ENCODE data around the gene DTD1.

Gene DTD1

DNA sequence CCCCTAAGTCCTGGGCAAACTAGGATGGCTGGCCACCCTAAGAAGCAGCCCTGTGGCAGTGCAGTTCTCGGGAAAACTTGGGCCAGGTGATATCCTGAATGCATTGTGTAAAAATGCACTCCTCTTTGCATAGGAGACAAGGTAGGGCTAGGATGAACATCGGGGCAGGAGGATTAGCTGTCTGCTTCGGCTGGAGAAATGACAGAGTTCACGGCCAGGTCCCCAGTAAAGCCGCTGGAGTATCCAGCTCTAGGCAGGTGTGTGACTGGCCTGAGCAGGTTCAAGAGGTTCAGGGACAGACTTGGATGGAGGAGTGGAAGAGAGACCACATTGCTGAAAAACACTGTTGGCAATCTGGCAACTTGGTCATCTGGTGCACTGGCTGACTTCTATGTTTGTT, 26.4 kb downstream of the DTD1 start:
- H3K4me3 ChIP-seq (ENCODE audit: low read length, poor library complexity, severe bottlenecking): no peak overlapping the region
- no peaks in the 10 kb centered on the region for H3F3A ChIP-seq (ENCODE audit: low read depth)
- TF ChIP-seq, protein P1, sequence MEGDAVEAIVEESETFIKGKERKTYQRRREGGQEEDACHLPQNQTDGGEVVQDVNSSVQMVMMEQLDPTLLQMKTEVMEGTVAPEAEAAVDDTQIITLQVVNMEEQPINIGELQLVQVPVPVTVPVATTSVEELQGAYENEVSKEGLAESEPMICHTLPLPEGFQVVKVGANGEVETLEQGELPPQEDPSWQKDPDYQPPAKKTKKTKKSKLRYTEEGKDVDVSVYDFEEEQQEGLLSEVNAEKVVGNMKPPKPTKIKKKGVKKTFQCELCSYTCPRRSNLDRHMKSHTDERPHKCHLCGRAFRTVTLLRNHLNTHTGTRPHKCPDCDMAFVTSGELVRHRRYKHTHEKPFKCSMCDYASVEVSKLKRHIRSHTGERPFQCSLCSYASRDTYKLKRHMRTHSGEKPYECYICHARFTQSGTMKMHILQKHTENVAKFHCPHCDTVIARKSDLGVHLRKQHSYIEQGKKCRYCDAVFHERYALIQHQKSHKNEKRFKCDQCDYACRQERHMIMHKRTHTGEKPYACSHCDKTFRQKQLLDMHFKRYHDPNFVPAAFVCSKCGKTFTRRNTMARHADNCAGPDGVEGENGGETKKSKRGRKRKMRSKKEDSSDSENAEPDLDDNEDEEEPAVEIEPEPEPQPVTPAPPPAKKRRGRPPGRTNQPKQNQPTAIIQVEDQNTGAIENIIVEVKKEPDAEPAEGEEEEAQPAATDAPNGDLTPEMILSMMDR (conservative IDR thresholded peaks at IDR 0.05; ENCODE audit: low read length): no peak
- TF ChIP-seq EZH2phosphoT487 (IDR thresholded peaks at IDR 0.05; ENCODE audit: borderline replicate concordance): no peak
- no peaks in the 10 kb centered on the region for H4K20me1 ChIP-seq (ENCODE audit: insufficient read depth, low read length, poor library complexity, severe bottlenecking)
- H3K36me3 ChIP-seq (ENCODE audit: insufficient read depth, low read length): no peaks in the 10 kb centered on the region
- no peaks in the 10 kb centered on the region for H3K9me3 ChIP-seq (ENCODE audit: insufficient read depth, low read depth, low read length)
- no peaks in the 10 kb centered on the region for H3K79me2 ChIP-seq (ENCODE audit: insufficient read depth, low read length)
- no peaks in the 10 kb centered on the region for H3K4me1 ChIP-seq (ENCODE audit: insufficient read depth, low read length, poor library complexity, severe bottlenecking)
- no peaks in the 10 kb centered on the region for H3K9me2 ChIP-seq (replicated peaks; ENCODE audit: low read depth, low read length)
- no peaks in the 10 kb centered on the region for H3K27me3 ChIP-seq (ENCODE audit: insufficient read depth, low read length, poor library complexity, severe bottlenecking)
- H3K9ac ChIP-seq (ENCODE audit: low read depth, low read length, poor library complexity, severe bottlenecking): no peak overlapping the region
- no peak overlapping the region for H2AFZ ChIP-seq (ENCODE audit: low read length)
- H3K4me2 ChIP-seq (ENCODE audit: low read depth, low read length, poor library complexity, severe bottlenecking): no peak overlapping the region

DNA sequence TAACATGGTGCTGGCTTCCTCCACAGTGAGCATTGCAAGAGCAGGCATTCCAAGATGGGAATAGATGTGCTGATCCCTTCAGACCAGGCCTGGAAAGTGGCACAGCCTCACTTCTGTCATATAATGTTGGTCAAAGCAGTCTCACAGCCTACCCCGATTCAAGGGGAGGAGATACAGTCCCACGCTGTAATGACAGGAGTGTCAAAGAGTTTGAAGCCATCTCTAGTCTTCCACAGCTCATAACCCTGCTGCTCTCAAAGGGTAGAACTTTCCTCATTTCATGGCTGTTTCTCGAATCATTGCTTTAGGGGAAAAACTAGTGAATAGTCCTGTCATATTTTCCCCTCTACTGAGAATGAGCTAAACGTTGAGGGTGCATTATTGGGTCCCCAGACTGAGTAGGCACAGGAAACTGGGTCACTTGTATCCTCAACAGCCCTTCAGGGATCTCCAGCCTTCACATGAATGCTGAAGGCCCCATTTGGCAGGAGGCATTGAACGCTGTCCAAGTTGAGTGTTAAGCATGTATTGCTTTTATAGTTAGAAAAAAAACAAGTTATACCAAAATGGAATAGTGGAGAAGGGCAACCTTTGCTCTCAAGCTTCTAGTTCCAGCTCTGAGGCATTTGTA, 27.3 kb downstream of the DTD1 start:
- no peaks in the 10 kb centered on the region for H4K20me1 ChIP-seq (ENCODE audit: insufficient read depth, low read length, poor library complexity, severe bottlenecking)
- H3K4me1 ChIP-seq (ENCODE audit: insufficient read depth, low read length, poor library complexity, severe bottlenecking): no peaks in the 10 kb centered on the region
- no peaks in the 10 kb centered on the region for H3F3A ChIP-seq (ENCODE audit: low read depth)
- TF ChIP-seq, protein P1 (conservative IDR thresholded peaks at IDR 0.05; ENCODE audit: low read length): no peak
- TF ChIP-seq EZH2phosphoT487 (IDR thresholded peaks at IDR 0.05; ENCODE audit: borderline replicate concordance): no peak
- no peak overlapping the region for H2AFZ ChIP-seq (ENCODE audit: low read length)
- no peaks in the 10 kb centered on the region for H3K9me2 ChIP-seq (replicated peaks; ENCODE audit: low read depth, low read length)
- no peak overlapping the region for H3K4me2 ChIP-seq (ENCODE audit: low read depth, low read length, poor library complexity, severe bottlenecking)
- H3K27me3 ChIP-seq (ENCODE audit: insufficient read depth, low read length, poor library complexity, severe bottlenecking): no peaks in the 10 kb centered on the region
- no peak overlapping the region for H3K9ac ChIP-seq (ENCODE audit: low read depth, low read length, poor library complexity, severe bottlenecking)
- no peaks in the 10 kb centered on the region for H3K9me3 ChIP-seq (ENCODE audit: insufficient read depth, low read depth, low read length)
- H3K79me2 ChIP-seq (ENCODE audit: insufficient read depth, low read length): no peaks in the 10 kb centered on the region
- H3K36me3 ChIP-seq (ENCODE audit: insufficient read depth, low read length): no peaks in the 10 kb centered on the region
- no peak overlapping the region for H3K4me3 ChIP-seq (ENCODE audit: low read length, poor library complexity, severe bottlenecking)

DNA sequence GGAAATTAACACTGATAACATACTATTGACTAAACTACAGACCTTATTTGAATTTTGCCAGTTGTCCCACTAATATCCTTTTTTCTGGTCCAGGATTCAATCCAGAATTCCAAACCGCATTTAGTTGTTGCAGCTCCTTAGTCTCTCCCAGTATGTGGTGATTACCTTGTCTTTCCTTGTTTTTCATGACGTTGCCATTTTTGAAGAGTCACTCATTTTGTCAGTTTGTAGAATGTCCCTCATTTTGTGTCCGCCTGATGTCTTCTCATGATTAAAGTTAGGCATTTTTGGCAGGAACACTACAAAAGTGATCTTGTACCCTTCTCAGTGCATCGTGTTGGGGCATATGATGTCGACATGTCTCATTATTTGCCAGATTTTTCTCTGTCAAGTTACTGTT, 33.1 kb downstream of the DTD1 start:
- no peaks in the 10 kb centered on the region for H3K27me3 ChIP-seq (ENCODE audit: insufficient read depth, low read length, poor library complexity, severe bottlenecking)
- H3K4me1 ChIP-seq (ENCODE audit: insufficient read depth, low read length, poor library complexity, severe bottlenecking): no peaks in the 10 kb centered on the region
- no peaks in the 10 kb centered on the region for H3F3A ChIP-seq (ENCODE audit: low read depth)
- H3K4me3 ChIP-seq (ENCODE audit: low read length, poor library complexity, severe bottlenecking): no peak overlapping the region
- no peaks in the 10 kb centered on the region for H3K9me2 ChIP-seq (replicated peaks; ENCODE audit: low read depth, low read length)
- TF ChIP-seq, protein P1 (conservative IDR thresholded peaks at IDR 0.05; ENCODE audit: low read length): no peak
- TF ChIP-seq EZH2phosphoT487 (IDR thresholded peaks at IDR 0.05; ENCODE audit: borderline replicate concordance): no peak
- H3K9me3 ChIP-seq (ENCODE audit: insufficient read depth, low read depth, low read length): no peaks in the 10 kb centered on the region
- H3K36me3 ChIP-seq (ENCODE audit: insufficient read depth, low read length): no peaks in the 10 kb centered on the region
- no peaks in the 10 kb centered on the region for H3K79me2 ChIP-seq (ENCODE audit: insufficient read depth, low read length)
- H2AFZ ChIP-seq (ENCODE audit: low read length): no peak overlapping the region
- no peak overlapping the region for H3K4me2 ChIP-seq (ENCODE audit: low read depth, low read length, poor library complexity, severe bottlenecking)
- H3K9ac ChIP-seq (ENCODE audit: low read depth, low read length, poor library complexity, severe bottlenecking): no peak overlapping the region
- H4K20me1 ChIP-seq (ENCODE audit: insufficient read depth, low read length, poor library complexity, severe bottlenecking): no peaks in the 10 kb centered on the region

Data from Loucy (cell line).